HEK293 (cell line): Measurements from ENCODE around the gene IWS1.

Experiments used
- CTCF ChIA-PET: fragments of 350-600 bp; formaldehyde crosslinking; extraction: SDS; loops from one replicate; lab custom pipeline; 2021; ENCODE audit warnings: antibody characterized with exemption; lab: Yijun Ruan, JAX
- POLR2A ChIA-PET: fragments of 300-600 bp; formaldehyde crosslinking; extraction: SDS; loops from one replicate; lab custom pipeline; 2020; ENCODE audit warnings: antibody characterized with exemption, inconsistent platforms; lab: Yijun Ruan, JAX
- H3K27ac ChIP-seq: fragments of 200-500 bp; sonication (Bioruptor generic); 2 replicates; pipeline ENCODE4 v1.5.1; 2014; ENCODE audit warnings: low read depth, low read length, control low read depth, inconsistent platforms; ENCODE audit errors: extremely low read depth
- H3K36me3 ChIP-seq, 2 experiments: fragments of 200-500 bp in 1 of 2; sonication (Bioruptor generic) in 1 of 2; 1 replicate in 1 of 2; 2 replicates in 1 of 2; pipeline ENCODE4 v1.5.1; 2014 to 2017; ENCODE audit warnings: inconsistent platforms in 2 of 2, low read length in 2 of 2; ENCODE audit not compliant: control insufficient read depth in 2 of 2, insufficient read depth in 1 of 2
- H3K4me1 ChIP-seq: fragments of 200-500 bp; sonication (Bioruptor generic); 2 replicates; pipeline ENCODE4 v1.5.1; 2014; ENCODE audit warnings: mild to moderate bottlenecking, low read length, inconsistent platforms; ENCODE audit not compliant: control insufficient read depth, insufficient read depth
- H3K4me3 ChIP-seq: 2 replicates; pipeline ENCODE4 v1.5.1; 2011; ENCODE audit warnings: low read depth, mild to moderate bottlenecking, control low read depth, low read length, moderate library complexity
- H3K9me3 ChIP-seq: fragments of 200-500 bp; sonication (Bioruptor generic); 2 replicates; pipeline ENCODE4 v1.5.1; 2014; ENCODE audit warnings: low read depth, low read length, inconsistent platforms; ENCODE audit not compliant: control insufficient read depth, insufficient read depth
- ATF2 ChIP-seq: fragments of 450-650 bp; formaldehyde crosslinking; IDR thresholded peaks from 2 replicates; pipeline ENCODE4 v1.5.1; 2016; ENCODE audit warnings: missing biosample characterization, missing genetic modification characterization, low read depth
- IKZF3 ChIP-seq: fragments of 450-650 bp; IDR thresholded peaks from 2 replicates; pipeline ENCODE4 v1.5.0; 2018; ENCODE audit warnings: missing biosample characterization, mild to moderate bottlenecking, missing genetic modification characterization, moderate library complexity
- KLF16 ChIP-seq: fragments of 450-650 bp; formaldehyde crosslinking; IDR thresholded peaks from 2 replicates; pipeline ENCODE4 v1.5.1; 2017; ENCODE audit warnings: missing biosample characterization, missing genetic modification characterization
- PRDM10 ChIP-seq: fragments of 450-650 bp; formaldehyde crosslinking; IDR thresholded peaks from 2 replicates; pipeline ENCODE4 v1.5.1; 2016; ENCODE audit warnings: missing biosample characterization, missing genetic modification characterization
- TCF7L2 ChIP-seq: IDR thresholded peaks from 2 replicates; pipeline ENCODE4 v1.6.1; 2011; ENCODE audit warnings: low read depth, mild to moderate bottlenecking, inconsistent platforms, low read length, moderate library complexity, borderline replicate concordance
- ZNF155 ChIP-seq: fragments of 450-650 bp; formaldehyde crosslinking; IDR thresholded peaks from 2 replicates; pipeline ENCODE4 v1.5.1; 2016; ENCODE audit warnings: missing biosample characterization, missing genetic modification characterization
- ZNF16 ChIP-seq: fragments of 450-650 bp; formaldehyde crosslinking; IDR thresholded peaks from 2 replicates; pipeline ENCODE4 v1.5.1; 2016; ENCODE audit warnings: low read depth, missing biosample characterization, missing genetic modification characterization
- ZNF2 ChIP-seq: fragments of 450-650 bp; formaldehyde crosslinking; IDR thresholded peaks from 2 replicates; pipeline ENCODE4 v1.5.1; 2016; ENCODE audit warnings: missing biosample characterization, missing genetic modification characterization
- ZNF426 ChIP-seq: fragments of 450-650 bp; formaldehyde crosslinking; IDR thresholded peaks from 2 replicates; pipeline ENCODE4 v1.5.1; 2017; ENCODE audit warnings: missing biosample characterization, missing genetic modification characterization, mild to moderate bottlenecking, inconsistent platforms, moderate library complexity
- ZNF639 ChIP-seq: fragments of 450-650 bp; formaldehyde crosslinking; IDR thresholded peaks from 2 replicates; pipeline ENCODE4 v1.5.1; 2016; ENCODE audit warnings: missing biosample characterization, missing genetic modification characterization
- ZNF677 ChIP-seq: fragments of 450-650 bp; IDR thresholded peaks from 2 replicates; pipeline ENCODE4 v1.5.0; 2018; ENCODE audit warnings: missing biosample characterization, mild to moderate bottlenecking, missing genetic modification characterization, moderate library complexity
- ZNF791 ChIP-seq: fragments of 450-650 bp; formaldehyde crosslinking; IDR thresholded peaks from 2 replicates; pipeline ENCODE4 v1.5.1; 2016; ENCODE audit warnings: missing biosample characterization, missing genetic modification characterization
- ZNF792 ChIP-seq: fragments of 450-650 bp; formaldehyde crosslinking; IDR thresholded peaks from 2 replicates; pipeline ENCODE4 v1.5.1; 2016; ENCODE audit warnings: missing biosample characterization, missing genetic modification characterization
- TF ChIP-seq, protein P1 (sequence below): fragments of 450-650 bp; formaldehyde crosslinking; IDR thresholded peaks from 2 replicates; pipeline ENCODE4 v1.5.1; 2016; ENCODE audit warnings: missing biosample characterization, missing genetic modification characterization
- TF ChIP-seq, protein P2 (sequence below): fragments of 450-650 bp; formaldehyde crosslinking; conservative IDR thresholded peaks from 2 replicates; pipeline ENCODE4 v1.5.1; 2016; ENCODE audit warnings: low read depth, missing biosample characterization, missing genetic modification characterization
- TF ChIP-seq, protein P3 (sequence below): fragments of 450-650 bp; formaldehyde crosslinking; IDR thresholded peaks from 2 replicates; pipeline ENCODE4 v1.5.1; 2016; ENCODE audit warnings: missing biosample characterization, missing genetic modification characterization

IWS1 gene

DNA sequence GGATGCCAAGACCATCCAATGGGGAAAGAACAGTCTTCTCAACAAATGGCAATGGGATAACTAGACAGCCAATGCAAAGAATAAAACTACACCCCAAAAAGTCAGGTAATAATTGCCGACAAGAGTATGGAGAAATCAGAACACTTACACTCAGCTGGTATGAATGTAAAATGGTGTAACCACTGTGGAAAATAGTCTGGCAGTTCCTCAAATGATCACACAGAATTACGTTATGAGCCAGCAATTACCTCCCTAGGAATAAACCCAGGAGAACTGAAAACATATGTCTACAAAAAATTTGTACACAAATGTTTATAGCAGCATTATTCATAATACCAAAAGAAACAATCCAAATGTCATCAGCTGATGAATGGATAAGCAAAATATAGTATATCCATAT is 8.8 kb downstream of the IWS1 start (continued):
- TF ChIP-seq, protein P1, sequence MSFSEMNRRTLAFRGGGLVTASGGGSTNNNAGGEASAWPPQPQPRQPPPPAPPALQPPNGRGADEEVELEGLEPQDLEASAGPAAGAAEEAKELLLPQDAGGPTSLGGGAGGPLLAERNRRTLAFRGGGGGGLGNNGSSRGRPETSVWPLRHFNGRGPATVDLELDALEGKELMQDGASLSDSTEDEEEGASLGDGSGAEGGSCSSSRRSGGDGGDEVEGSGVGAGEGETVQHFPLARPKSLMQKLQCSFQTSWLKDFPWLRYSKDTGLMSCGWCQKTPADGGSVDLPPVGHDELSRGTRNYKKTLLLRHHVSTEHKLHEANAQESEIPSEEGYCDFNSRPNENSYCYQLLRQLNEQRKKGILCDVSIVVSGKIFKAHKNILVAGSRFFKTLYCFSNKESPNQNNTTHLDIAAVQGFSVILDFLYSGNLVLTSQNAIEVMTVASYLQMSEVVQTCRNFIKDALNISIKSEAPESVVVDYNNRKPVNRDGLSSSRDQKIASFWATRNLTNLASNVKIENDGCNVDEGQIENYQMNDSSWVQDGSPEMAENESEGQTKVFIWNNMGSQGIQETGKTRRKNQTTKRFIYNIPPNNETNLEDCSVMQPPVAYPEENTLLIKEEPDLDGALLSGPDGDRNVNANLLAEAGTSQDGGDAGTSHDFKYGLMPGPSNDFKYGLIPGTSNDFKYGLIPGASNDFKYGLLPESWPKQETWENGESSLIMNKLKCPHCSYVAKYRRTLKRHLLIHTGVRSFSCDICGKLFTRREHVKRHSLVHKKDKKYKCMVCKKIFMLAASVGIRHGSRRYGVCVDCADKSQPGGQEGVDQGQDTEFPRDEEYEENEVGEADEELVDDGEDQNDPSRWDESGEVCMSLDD (tag by site-specific recombination) = no peak
- no peak for TF ChIP-seq ZNF2 (tag by site-specific recombination)
- no peak for TF ChIP-seq IKZF3 (tag by site-specific recombination)
- TF ChIP-seq ZNF155 (tag by site-specific recombination) = no peak
- no peak for TF ChIP-seq ATF2 (tag by site-specific recombination)
- TF ChIP-seq ZNF792 (tag by site-specific recombination) = no peak
- TF ChIP-seq TCF7L2 = no peak
- TF ChIP-seq, all 188 proteins: peak for 0

GRCh38 chr2:127516041-127516762 is 10.1 kb downstream of the IWS1 start:
- TF ChIP-seq ZNF16 (tag by site-specific recombination) = no peak
- TF ChIP-seq PRDM10 = peak; percentile 32; the same call in 1 of the 2 replicates
- Histone ChIP-seq H3K9me3 (no peaks in the 10 kb centered on the region), H3K27ac (no peak overlapping the region), H3K36me3 (peaks cover 24 to 72% of the 10 kb centered on the region in 2 experiments), H3K4me3 (no peak overlapping the region), H3K4me1 (0 out of 2 replicates have a peak, but pooled peaks cover 6% of the 10 kb centered on the region)
- CTCF ChIA-PET = no interaction called here
- POLR2A ChIA-PET = no interaction called here

- no peaks in the 10 kb centered on the region for H3K9me3 ChIP-seq
- H3K4me1 ChIP-seq = 0 out of 2 replicates have a peak, but pooled peaks cover 6% of the 10 kb centered on the region
- H3K4me3 ChIP-seq = no peak overlapping the region
- peaks cover 18 to 65% of the 10 kb centered on the region in 2 experiments for H3K36me3 ChIP-seq
- no peak overlapping the region for H3K27ac ChIP-seq
- POLR2A ChIA-PET = interaction anchor here (1.4 kb wide), 1 partner anchor 11 kb away, joined by 4 read pairs; the partner anchor contains the start of gene IWS1
- CTCF ChIA-PET = interaction anchor here (0.6 kb wide), 1 partner anchor 874 kb away, joined by 5 read pairs; no protein-coding TSS in a partner anchor
- TF ChIP-seq ZNF639 (no peak), ZNF791 (tag by site-specific recombination) (no peak), ZNF426 (no peak), ZNF677 (tag by site-specific recombination) (no peak), KLF16 (tag by site-specific recombination) (no peak)
- TF ChIP-seq, protein P2, sequence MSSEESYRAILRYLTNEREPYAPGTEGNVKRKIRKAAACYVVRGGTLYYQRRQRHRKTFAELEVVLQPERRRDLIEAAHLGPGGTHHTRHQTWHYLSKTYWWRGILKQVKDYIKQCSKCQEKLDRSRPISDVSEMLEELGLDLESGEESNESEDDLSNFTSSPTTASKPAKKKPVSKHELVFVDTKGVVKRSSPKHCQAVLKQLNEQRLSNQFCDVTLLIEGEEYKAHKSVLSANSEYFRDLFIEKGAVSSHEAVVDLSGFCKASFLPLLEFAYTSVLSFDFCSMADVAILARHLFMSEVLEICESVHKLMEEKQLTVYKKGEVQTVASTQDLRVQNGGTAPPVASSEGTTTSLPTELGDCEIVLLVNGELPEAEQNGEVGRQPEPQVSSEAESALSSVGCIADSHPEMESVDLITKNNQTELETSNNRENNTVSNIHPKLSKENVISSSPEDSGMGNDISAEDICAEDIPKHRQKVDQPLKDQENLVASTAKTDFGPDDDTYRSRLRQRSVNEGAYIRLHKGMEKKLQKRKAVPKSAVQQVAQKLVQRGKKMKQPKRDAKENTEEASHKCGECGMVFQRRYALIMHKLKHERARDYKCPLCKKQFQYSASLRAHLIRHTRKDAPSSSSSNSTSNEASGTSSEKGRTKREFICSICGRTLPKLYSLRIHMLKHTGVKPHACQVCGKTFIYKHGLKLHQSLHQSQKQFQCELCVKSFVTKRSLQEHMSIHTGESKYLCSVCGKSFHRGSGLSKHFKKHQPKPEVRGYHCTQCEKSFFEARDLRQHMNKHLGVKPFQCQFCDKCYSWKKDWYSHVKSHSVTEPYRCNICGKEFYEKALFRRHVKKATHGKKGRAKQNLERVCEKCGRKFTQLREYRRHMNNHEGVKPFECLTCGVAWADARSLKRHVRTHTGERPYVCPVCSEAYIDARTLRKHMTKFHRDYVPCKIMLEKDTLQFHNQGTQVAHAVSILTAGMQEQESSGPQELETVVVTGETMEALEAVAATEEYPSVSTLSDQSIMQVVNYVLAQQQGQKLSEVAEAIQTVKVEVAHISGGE = no peak
- TF ChIP-seq, protein P3, sequence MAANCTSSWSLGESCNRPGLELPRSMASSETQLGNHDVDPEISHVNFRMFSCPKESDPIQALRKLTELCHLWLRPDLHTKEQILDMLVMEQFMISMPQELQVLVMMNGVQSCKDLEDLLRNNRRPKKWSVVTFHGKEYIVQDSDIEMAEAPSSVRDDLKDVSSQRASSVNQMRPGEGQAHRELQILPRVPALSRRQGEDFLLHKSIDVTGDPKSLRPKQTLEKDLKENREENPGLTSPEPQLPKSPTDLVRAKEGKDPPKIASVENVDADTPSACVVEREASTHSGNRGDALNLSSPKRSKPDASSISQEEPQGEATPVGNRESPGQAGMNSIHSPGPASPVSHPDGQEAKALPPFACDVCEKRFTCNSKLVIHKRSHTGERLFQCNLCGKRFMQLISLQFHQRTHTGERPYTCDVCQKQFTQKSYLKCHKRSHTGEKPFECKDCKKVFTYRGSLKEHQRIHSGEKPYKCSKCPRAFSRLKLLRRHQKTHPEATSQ = no peak
Measured at GRCh38 chr2:127515383-127515915, 10.8 kb downstream of the IWS1 start.
